Stimulated activated CD8-positive, alpha-beta memory T cell treated with anti-CD3 and anti-CD28 coated beads, Interleukin-7, amount 100 ng/mL, for 4 hours (primary cell): Measurements from ENCODE around the gene AHI1.
"Not testable (repeated sequence)": the region's sequence is repeated elsewhere in the genome, so short reads cannot be mapped to it uniquely, and the experiment has no call there.

Experiments used
- DNase-seq, 2 donors: peaks; one replicate each; pipeline ENCODE4 v3.0.0-alpha.2; 2020; ENCODE audit warnings: low read depth in 2 of 2

The AHI1 gene

GRCh38 chr6:135393289-135393688 is 104.3 kb downstream of the AHI1 start:
- no peak for DNase-seq

- DNase-seq, result no peak
Measured at GRCh38 chr6:135390458-135390857, 107.1 kb downstream of the AHI1 start.

- DNase-seq, result no peak
Measured at GRCh38 chr6:135385299-135385698, 112.2 kb downstream of the AHI1 start.

GRCh38 chr6:135383766-135384165 is 113.8 kb downstream of the AHI1 start:
- no peak for DNase-seq

GRCh38 chr6:135383301-135383700 is 114.2 kb downstream of the AHI1 start:
- no peak for DNase-seq

- no peak for DNase-seq
Measured at GRCh38 chr6:135382182-135382628, 115.3 kb downstream of the AHI1 start.

- DNase-seq, result no peak
Measured at GRCh38 chr6:135380793-135381192, 116.7 kb downstream of the AHI1 start.

- DNase-seq, result no peak
Measured at GRCh38 chr6:135379647-135380046, 117.9 kb downstream of the AHI1 start.

- DNase-seq, result no peak
Measured at GRCh38 chr6:135372758-135373157, 124.8 kb downstream of the AHI1 start.

- not testable (repeated sequence) for DNase-seq
Measured at GRCh38 chr6:135363622-135364021, 133.9 kb downstream of the AHI1 start.

- DNase-seq, result no peak
Measured at GRCh38 chr6:135362124-135362523, 135.4 kb downstream of the AHI1 start.

GRCh38 chr6:135360222-135360621 is 137.3 kb downstream of the AHI1 start:
- no peak for DNase-seq

- no peak for DNase-seq
Measured at GRCh38 chr6:135358985-135359384, 138.6 kb downstream of the AHI1 start.

GRCh38 chr6:135358251-135358821 is 139.2 kb downstream of the AHI1 start:
- DNase-seq, result no peak

- DNase-seq, result no peak
Measured at GRCh38 chr6:135354407-135354806, 143.1 kb downstream of the AHI1 start.

- DNase-seq, result no peak
Measured at GRCh38 chr6:135353113-135353512, 144.4 kb downstream of the AHI1 start.

- no peak for DNase-seq
Measured at GRCh38 chr6:135351635-135352034, 145.9 kb downstream of the AHI1 start.

- no peak for DNase-seq
Measured at GRCh38 chr6:135347887-135348286, 149.7 kb downstream of the AHI1 start.

- DNase-seq, result no peak
Measured at GRCh38 chr6:135346747-135347146, 150.8 kb downstream of the AHI1 start.

- no peak for DNase-seq
Measured at GRCh38 chr6:135344526-135344925, 153.0 kb downstream of the AHI1 start.

- DNase-seq, result not testable (repeated sequence)
Measured at GRCh38 chr6:135339920-135340319, 157.6 kb downstream of the AHI1 start.

GRCh38 chr6:135334169-135334568 is 163.4 kb downstream of the AHI1 start:
- DNase-seq, result no peak

- DNase-seq, result no peak
Measured at GRCh38 chr6:135331002-135331401, 166.5 kb downstream of the AHI1 start.
